Stimulated activated CD4-positive, alpha-beta T cell treated with anti-CD3 and anti-CD28 coated beads, Interleukin-15, amount 100 ng/mL, for 48 hours (primary cell): Measurements from ENCODE around the gene STAT5A.
"Not testable (repeated sequence)": the region's sequence is repeated elsewhere in the genome, so short reads cannot be mapped to it uniquely, and the experiment has no call there.

Experiments used
- DNase-seq, 2 donors: peaks; one replicate each; pipeline ENCODE4 v3.0.0-alpha.2; 2020; ENCODE audit warnings: low read depth in 2 of 2

The STAT5A gene

DNA sequence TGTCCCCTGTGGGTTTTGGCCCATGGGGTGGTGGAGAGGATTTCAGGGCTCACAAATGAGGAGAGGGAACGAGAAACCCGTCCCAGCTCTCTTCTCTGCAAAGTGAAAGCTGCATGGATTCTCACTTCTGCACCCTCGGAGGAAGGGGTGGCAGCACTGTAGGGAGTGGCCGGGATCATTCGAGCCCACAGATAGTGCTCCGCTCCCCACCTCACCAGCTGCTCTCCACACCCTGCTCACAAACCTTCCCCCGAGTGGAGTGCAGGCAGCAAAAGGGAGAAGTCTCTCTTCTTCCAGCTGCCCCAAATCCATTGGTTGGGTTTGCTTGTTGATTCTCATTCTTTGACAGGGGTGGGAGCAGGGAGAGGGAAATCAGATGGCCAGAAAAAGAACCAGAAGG is 20.1 kb downstream of the STAT5A start:
- no peak for DNase-seq

DNA sequence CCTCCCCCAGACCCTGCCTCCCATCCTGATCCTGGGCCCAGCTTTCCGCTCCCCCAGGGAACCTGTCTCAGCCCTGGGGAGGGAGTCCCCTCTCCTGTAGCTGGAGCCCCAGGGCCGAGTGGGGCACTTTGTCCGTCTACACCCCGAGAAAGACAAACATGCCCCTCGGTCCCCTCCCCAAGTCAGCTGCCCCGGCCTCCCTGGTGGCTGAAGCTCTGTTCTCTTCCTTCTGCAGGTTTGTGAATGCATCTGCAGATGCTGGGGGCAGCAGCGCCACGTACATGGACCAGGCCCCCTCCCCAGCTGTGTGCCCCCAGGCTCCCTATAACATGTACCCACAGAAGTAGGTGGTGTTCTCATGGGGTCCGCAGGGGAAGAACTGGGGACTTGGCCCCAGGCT is 20.8 kb downstream of the STAT5A start:
- no peak for DNase-seq

GRCh38 chr17:42309986-42310786 is 21.9 kb downstream of the STAT5A start:
- DNase-seq = no peak

DNA sequence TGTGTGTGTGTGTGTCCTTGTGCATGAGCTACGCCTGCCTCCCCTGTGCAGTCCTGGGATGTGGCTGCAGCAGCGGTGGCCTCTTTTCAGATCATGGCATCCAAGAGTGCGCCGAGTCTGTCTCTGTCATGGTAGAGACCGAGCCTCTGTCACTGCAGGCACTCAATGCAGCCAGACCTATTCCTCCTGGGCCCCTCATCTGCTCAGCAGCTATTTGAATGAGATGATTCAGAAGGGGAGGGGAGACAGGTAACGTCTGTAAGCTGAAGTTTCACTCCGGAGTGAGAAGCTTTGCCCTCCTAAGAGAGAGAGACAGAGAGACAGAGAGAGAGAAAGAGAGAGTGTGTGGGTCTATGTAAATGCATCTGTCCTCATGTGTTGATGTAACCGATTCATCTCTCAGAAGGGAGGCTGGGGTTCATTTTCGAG is 22.5 kb downstream of the STAT5A start:
- DNase-seq = no peak

DNA sequence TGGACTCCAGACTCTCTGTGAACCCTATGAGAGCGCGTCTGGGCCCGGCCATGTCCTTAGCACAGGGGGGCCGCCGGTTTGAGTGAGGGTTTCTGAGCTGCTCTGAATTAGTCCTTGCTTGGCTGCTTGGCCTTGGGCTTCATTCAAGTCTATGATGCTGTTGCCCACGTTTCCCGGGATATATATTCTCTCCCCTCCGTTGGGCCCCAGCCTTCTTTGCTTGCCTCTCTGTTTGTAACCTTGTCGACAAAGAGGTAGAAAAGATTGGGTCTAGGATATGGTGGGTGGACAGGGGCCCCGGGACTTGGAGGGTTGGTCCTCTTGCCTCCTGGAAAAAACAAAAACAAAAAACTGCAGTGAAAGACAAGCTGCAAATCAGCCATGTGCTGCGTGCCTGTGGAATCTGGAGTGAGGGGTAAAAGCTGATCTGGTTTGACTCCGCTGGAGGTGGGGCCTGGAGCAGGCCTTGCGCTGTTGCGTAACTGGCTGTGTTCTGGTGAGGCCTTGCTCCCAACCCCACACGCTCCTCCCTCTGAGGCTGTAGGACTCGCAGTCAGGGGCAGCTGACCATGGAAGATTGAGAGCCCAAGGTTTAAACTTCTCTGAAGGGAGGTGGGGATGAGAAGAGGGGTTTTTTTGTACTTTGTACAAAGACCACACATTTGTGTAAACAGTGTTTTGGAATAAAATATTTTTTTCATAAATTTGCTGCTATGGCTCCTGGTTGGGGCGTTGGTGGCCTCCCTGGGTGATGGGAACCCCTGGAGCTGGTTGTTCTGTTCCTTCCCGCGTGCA is 23.1 kb downstream of the STAT5A start:
- DNase-seq = no peak

GRCh38 chr17:42312035-42312284 is 23.7 kb downstream of the STAT5A start:
- no peak for DNase-seq

- peak; percentile 76 to 77 for DNase-seq
Measured at GRCh38 chr17:42312285-42313130, 24.2 kb downstream of the STAT5A start.

DNA sequence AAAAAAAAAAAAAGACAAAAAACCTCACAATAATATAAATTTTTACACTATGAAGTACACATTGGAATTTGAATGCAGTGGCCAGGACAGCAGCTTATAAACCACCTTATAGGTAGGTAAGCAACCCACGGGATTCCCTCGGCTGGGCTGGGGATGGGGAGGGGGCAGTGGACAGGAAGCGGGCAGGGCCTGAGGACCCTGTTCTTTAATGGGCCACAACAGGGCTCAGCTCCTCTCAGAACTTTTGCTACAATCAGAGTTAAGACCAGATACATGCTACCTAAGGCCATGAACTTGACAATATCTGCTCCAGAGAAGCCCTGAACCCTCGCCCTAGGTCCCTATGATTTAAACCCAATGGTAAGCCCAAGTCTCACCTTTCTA is 25.1 kb downstream of the STAT5A start:
- DNase-seq = no peak

DNA sequence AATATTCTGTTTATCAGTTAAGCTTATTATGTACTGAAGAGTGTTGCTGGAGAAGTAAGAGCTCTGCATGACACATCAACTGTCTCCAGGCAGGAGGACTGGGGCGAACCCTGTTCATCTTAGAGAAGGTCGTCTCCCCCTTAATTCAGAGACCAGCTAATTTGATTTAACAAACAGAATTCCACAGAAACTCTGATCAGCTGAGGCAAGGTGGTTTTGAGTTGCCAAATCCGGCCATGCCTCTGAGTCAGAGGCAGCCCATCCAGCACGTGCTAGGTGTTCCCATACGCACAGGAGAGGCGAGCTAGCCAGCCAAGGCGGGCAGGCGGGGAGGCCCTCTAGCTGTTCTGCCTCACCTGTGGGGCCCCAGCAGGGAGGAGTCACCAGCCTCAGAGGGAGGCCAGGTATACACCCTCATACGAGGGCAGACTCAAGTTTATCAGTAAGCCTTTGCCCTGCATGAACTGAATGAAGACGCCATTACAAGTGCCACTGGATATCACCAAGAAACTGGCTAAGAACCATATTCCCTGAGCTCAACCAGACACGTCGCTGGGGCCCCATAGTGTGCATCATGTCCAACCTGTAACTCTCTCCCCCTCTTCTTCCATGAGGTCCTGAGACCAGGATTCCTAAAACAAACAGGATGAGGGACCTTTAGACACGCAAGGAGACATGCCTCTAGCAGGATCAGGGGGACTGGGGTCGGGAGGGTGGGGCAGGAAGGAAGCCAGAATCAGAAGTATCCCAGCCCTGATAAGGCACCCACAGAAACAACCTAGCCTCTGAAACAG is 25.7 kb downstream of the STAT5A start:
- no peak for DNase-seq

- DNase-seq = no peak
Measured at GRCh38 chr17:42315402-42316156, 27.3 kb downstream of the STAT5A start.

GRCh38 chr17:42316755-42317154 is 28.5 kb downstream of the STAT5A start:
- no peak for DNase-seq

DNA sequence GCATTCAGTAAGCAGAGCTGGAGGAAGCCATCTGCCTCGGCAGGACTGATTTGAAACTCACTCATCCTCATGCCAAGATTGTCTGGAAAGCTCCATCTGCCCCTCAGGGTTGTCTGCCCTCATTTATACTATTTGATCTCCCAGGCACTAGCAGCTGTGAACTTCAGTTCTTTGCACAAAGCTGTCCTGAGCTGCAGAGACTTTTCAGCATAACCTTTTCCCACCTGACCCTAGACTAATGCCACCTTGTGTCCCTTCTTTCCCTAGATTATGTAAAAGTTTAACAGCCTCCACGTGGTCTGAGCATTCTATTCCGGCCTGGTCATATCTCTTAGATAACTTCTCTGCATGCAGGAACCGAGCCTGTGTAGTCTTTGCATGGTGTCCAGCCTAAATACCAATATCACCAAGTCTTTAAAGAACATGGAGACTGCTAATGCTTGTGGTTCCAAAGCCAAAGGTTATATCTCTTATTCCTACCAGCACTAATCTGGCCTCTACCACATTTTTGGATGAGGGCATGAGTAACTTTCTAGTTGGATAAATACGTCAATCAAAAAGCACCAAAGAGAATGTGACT is 29.1 kb downstream of the STAT5A start:
- DNase-seq = no peak

GRCh38 chr17:42317967-42318366 is 29.7 kb downstream of the STAT5A start:
- DNase-seq = not testable (repeated sequence)

- no peak for DNase-seq
Measured at GRCh38 chr17:42321555-42321954, 33.3 kb downstream of the STAT5A start.

DNA sequence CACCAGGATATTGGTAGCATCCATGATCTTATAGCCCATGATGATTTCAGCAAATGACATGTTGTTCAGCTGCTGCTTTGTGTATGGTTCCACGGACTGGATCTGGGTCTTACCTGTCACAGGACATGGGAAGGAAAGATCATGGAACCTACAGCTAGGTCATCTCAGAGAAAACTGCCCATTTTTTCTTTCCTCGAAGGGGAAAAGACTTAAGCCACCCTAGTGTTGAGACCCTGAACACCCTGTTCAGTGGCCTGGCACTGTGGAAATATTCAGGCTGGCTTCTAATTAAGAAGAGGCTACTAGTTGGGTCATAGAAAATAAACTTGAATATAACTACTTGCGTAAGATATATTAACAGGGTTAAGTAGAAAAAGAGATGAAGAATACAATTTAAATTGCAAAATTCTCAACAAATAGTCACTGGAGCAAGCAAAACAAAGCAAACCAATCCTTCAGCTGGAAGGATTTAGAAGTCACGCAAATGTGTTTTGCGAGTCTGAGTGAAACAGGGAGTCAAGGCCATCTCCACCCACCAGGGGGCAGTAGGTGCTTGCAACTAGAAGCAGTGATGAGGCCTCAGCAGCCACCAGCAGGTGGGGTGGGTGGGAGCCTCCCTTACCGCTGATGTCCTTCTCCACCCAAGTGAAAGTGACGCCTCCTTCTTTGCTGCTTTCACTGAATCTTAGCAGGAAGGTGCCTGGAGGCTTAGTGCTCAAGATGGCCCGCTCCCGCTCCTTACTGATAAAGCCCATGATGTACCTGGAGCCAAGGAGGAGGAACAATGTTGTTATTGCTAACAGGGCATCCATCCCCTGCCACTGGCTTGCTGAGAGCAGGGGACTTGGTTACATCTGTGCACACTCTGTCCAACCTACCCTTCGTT is 34.3 kb downstream of the STAT5A start:
- peak; percentile 90 to 93 for DNase-seq

GRCh38 chr17:42323268-42323773 is 35.0 kb downstream of the STAT5A start:
- DNase-seq = no peak

DNA sequence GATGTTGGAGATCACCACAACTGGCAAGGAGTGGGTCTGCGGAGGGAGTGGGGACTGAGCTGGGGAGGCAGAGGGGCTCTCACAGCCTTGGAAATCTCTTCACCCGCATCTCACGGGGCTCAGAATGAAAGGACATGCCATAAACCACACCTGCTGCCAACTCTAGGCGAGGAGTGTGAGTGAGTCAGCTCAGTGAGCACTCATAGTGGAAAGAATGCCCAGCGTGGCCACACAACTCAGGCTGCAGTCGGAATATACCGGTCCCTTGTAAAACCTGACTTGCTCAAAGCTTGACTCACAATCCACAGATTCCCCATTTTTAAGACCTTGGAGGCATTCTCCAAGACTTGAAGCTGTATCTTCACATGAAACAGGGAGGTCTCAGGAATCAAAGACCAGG is 36.7 kb downstream of the STAT5A start:
- no peak for DNase-seq

DNA sequence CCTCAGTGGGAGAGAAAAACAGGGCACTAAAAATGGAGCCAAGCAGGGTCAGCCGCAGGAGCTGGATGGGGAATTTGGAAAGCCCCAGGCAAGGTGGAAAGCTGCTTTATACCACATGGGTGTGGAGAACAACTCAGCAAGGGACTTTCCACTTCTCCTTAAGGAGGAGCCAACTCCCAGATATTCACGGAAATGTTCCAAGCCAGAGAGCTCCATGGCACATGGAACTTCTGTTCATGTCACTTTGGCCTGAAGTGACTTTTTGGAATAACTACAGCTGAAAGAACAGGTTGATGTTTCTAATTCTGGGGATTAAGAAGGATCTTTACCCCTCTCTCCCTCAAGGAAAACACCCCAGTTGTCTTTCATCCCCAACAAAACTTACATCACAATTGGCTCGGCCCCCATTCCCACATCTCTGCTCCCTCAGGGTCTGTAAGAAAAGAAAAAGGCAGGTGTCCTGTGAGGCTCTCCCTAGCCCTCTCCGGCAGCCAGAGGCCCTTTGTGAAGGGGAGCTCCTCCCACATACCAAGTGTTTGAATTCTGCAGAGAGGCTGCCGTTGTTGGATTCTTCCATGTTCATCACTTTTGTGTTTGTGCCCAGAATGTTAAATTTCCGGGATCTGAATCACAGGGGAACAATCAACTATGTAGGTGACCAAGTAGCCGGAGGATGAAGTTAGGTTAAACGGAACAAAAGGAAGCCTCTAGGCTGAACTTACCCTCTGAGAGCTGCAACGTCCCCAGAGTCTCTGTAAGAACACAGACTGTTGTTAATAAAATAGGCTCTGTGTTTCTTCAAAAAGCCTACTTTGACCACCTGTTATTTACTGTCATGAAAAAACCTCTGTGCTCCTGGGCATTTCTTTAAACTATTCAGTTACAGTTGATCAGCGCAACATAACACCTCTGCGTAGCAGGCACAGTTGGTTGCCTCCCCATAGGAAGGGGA is 41.0 kb downstream of the STAT5A start:
- no peak for DNase-seq
